ENCODE data around the gene STK33. TPM values are rescaled to one million over a fixed set of nuclear protein-coding genes. Genes with fewer than 3 reads are reported as not detected.

Gene STK33
- total RNA-seq, 2 donors from 2014 or later: 16.4 to 23.0 TPM

- H3K9me3 ChIP-seq: no peaks in the 10 kb centered on the region
- no peak for DNase-seq (ENCODE audit: low spot score)
- H3K4me1 ChIP-seq: no peaks in the 10 kb centered on the region
- no peaks in the 10 kb centered on the region for H3K27me3 ChIP-seq
- no peaks in the 10 kb centered on the region for H3K36me3 ChIP-seq
- TF ChIP-seq, protein P1, sequence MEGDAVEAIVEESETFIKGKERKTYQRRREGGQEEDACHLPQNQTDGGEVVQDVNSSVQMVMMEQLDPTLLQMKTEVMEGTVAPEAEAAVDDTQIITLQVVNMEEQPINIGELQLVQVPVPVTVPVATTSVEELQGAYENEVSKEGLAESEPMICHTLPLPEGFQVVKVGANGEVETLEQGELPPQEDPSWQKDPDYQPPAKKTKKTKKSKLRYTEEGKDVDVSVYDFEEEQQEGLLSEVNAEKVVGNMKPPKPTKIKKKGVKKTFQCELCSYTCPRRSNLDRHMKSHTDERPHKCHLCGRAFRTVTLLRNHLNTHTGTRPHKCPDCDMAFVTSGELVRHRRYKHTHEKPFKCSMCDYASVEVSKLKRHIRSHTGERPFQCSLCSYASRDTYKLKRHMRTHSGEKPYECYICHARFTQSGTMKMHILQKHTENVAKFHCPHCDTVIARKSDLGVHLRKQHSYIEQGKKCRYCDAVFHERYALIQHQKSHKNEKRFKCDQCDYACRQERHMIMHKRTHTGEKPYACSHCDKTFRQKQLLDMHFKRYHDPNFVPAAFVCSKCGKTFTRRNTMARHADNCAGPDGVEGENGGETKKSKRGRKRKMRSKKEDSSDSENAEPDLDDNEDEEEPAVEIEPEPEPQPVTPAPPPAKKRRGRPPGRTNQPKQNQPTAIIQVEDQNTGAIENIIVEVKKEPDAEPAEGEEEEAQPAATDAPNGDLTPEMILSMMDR (IDR thresholded peaks at IDR 0.05): no peak
- no peak overlapping the region for H3K27ac ChIP-seq
- H3K4me3 ChIP-seq: no peak overlapping the region
Observed at GRCh38 chr11:8587915-8588314, 6.1 kb downstream of the STK33 start.

GRCh38 chr11:8586805-8587204, 7.2 kb downstream of the STK33 start:
- TF ChIP-seq, protein P1 (IDR thresholded peaks at IDR 0.05): no peak
- H3K4me3 ChIP-seq: no peak overlapping the region
- no peak for DNase-seq (ENCODE audit: low spot score)
- H3K4me1 ChIP-seq: no peaks in the 10 kb centered on the region
- H3K27me3 ChIP-seq: no peaks in the 10 kb centered on the region
- no peaks in the 10 kb centered on the region for H3K36me3 ChIP-seq
- H3K9me3 ChIP-seq: no peaks in the 10 kb centered on the region
- no peak overlapping the region for H3K27ac ChIP-seq

- no peaks in the 10 kb centered on the region for H3K9me3 ChIP-seq
- no peak for DNase-seq (ENCODE audit: low spot score)
- TF ChIP-seq, protein P1 (IDR thresholded peaks at IDR 0.05): no peak
- H3K27ac ChIP-seq: no peak overlapping the region
- H3K4me1 ChIP-seq: no peaks in the 10 kb centered on the region
- no peaks in the 10 kb centered on the region for H3K27me3 ChIP-seq
- no peak overlapping the region for H3K4me3 ChIP-seq
- no peaks in the 10 kb centered on the region for H3K36me3 ChIP-seq
Observed at GRCh38 chr11:8586184-8586583, 7.8 kb downstream of the STK33 start.

- H3K4me1 ChIP-seq: no peaks in the 10 kb centered on the region
- no peak overlapping the region for H3K27ac ChIP-seq
- no peaks in the 10 kb centered on the region for H3K27me3 ChIP-seq
- DNase-seq (ENCODE audit: low spot score): no peak
- no peaks in the 10 kb centered on the region for H3K36me3 ChIP-seq
- no peaks in the 10 kb centered on the region for H3K9me3 ChIP-seq
- H3K4me3 ChIP-seq: no peak overlapping the region
- TF ChIP-seq, protein P1 (IDR thresholded peaks at IDR 0.05): no peak
Observed at GRCh38 chr11:8584511-8584910, 9.5 kb downstream of the STK33 start.

GRCh38 chr11:8584082-8584481, 9.9 kb downstream of the STK33 start:
- Histone ChIP-seq H3K4me3 (no peak overlapping the region), H3K9me3 (no peaks in the 10 kb centered on the region), H3K4me1 (no peaks in the 10 kb centered on the region), H3K27ac (no peak overlapping the region), H3K36me3 (no peaks in the 10 kb centered on the region), H3K27me3 (no peaks in the 10 kb centered on the region)
- no peak for DNase-seq (ENCODE audit: low spot score)
- TF ChIP-seq, protein P1 (IDR thresholded peaks at IDR 0.05): no peak

DNA sequence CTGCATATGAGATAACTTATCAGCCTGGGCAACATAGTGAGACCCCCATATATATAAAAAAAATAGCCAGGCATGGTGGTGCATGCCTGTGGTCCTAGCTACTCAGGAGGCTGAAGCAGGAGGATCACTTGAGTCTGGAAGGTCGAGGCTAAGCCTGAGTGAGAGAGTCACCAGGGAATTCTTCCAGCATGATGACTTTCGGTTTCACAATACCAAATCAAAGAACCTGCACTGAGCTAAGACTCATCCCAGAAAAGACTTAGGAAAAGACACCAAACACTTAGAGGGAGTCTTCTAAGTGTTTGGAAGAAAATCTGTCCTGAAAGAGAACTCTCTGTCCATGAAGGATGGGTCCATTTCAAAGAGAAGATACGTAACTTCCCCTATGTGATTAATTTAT, 12.7 kb downstream of the STK33 start:
- Histone ChIP-seq H3K36me3 (no peaks in the 10 kb centered on the region), H3K9me3 (peaks cover 0 to 12% of the 10 kb centered on the region in 2 donors), H3K4me1 (no peaks in the 10 kb centered on the region), H3K4me3 (no peak overlapping the region), H3K27ac (no peak overlapping the region), H3K27me3 (no peaks in the 10 kb centered on the region)
- DNase-seq (ENCODE audit: low spot score): no peak
- TF ChIP-seq, protein P1 (IDR thresholded peaks at IDR 0.05): no peak

Data from right atrium auricular region (tissue), 2 donors.